Suprapubic skin (tissue), 3 donors: ENCODE data around the gene SPIC.

Experiments used
- CTCF ChIP-seq, 2 donors: fragments of 200-600 bp in 1 of 2; fragments of 450-650 bp in 1 of 2; sonication (generic) in 1 of 2; IDR thresholded peaks; one replicate each; pipeline ENCODE4 v1.5.1; 2016 to 2019; ENCODE audit warnings: antibody characterized with exemption in 2 of 2, mild to moderate bottlenecking in 1 of 2, moderate library complexity in 1 of 2
- POLR2AphosphoS5 ChIP-seq, 3 donors: sonication (generic); formaldehyde crosslinking; IDR thresholded peaks; one replicate each; pipeline ENCODE4 v1.6.1; 2017; ENCODE audit warnings: antibody characterized with exemption in 3 of 3

- TF ChIP-seq CTCF (IDR thresholded peaks at IDR 0.05) = no peak
- TF ChIP-seq POLR2AphosphoS5 (IDR thresholded peaks at IDR 0.05) = no peak
These were observed 35.9 kb upstream of the SPIC start for GRCh38 chr12:101439236-101439635.
